Gastroesophageal sphincter (tissue), 4 donors: ENCODE data around the gene NHLRC2. TPM values are rescaled to one million over a fixed set of nuclear protein-coding genes. Genes with fewer than 3 reads are reported as not detected.

Source experiments
- ATAC-seq: fragments of 150-250 bp; one replicate; pipeline ENCODE4 v1.9.1; 2016; ENCODE audit warnings: mild to moderate bottlenecking, moderate library complexity
- H3K27ac ChIP-seq, 4 donors: fragments of 200-600 bp; sonication (generic) in 3 of 4; 1 replicate in 3 of 4; 2 replicates in 1 of 4; pipeline ENCODE4 v1.5.1; 2016 to 2019
- H3K27me3 ChIP-seq: fragments of 200-600 bp; sonication (generic); one replicate; pipeline ENCODE4 v1.5.1; 2019
- H3K36me3 ChIP-seq, 2 donors: fragments of 200-600 bp; sonication (generic); one replicate each; pipeline ENCODE4 v1.5.1; 2019; ENCODE audit warnings: control low read depth in 1 of 2
- H3K4me1 ChIP-seq, 3 donors: fragments of 200-600 bp; sonication (generic); 1 replicate in 2 of 3; 2 replicates in 1 of 3; pipeline ENCODE4 v1.5.1; 2016 to 2019; ENCODE audit warnings: control low read depth in 2 of 3
- H3K4me3 ChIP-seq, 2 donors: fragments of 200-600 bp; sonication (generic); one replicate each; pipeline ENCODE4 v1.5.1; 2019; ENCODE audit warnings: mild to moderate bottlenecking in 1 of 2, moderate library complexity in 1 of 2
- H3K9me3 ChIP-seq, 3 donors: fragments of 200-600 bp; sonication (generic); one replicate each; pipeline ENCODE4 v1.5.1; 2017 to 2019; ENCODE audit warnings: control low read depth in 2 of 3
- EP300 ChIP-seq: sonication (generic); formaldehyde crosslinking; IDR thresholded peaks from one replicate; pipeline ENCODE4 v1.6.1; 2017; ENCODE audit warnings: antibody characterized with exemption, mild to moderate bottlenecking
- POLR2A ChIP-seq, 2 donors: fragments of 450-650 bp; IDR thresholded peaks; one replicate each; pipeline ENCODE4 v1.6.1; 2017; ENCODE audit warnings: antibody characterized with exemption in 2 of 2, mild to moderate bottlenecking in 2 of 2, moderate library complexity in 1 of 2
- POLR2AphosphoS5 ChIP-seq: sonication (generic); formaldehyde crosslinking; IDR thresholded peaks from one replicate; pipeline ENCODE4 v1.6.1; 2017; ENCODE audit warnings: antibody characterized with exemption
- WGBS, 2 donors: methylation state at CpG; one replicate each; pipeline ENCODE4 v1.1.5; 2018; ENCODE audit warnings: low coverage in 1 of 2; 5-methylcytosine and 5-hydroxymethylcytosine counted together
- total RNA-seq, 4 donors: library from RNA; depleted of rRNA; stranded (reverse); fragments of >200 nt; gene quantifications; one replicate each; pipeline ENCODE4 v1.1.0, GENCODE V29; 2016
- TF ChIP-seq, protein P1 (sequence below), 4 experiments: fragments of 200-600 bp in 2 of 4; fragments of 450-650 bp in 2 of 4; sonication (generic) in 1 of 4; IDR thresholded peaks; one replicate each; pipeline ENCODE4 v1.5.1; 2017 to 2019; ENCODE audit warnings: antibody characterized with exemption in 4 of 4, mild to moderate bottlenecking in 2 of 4, moderate library complexity in 2 of 4

NHLRC2 gene
- total RNA-seq, 4 donors from 2014 or later, result 41.2 to 80.9 (median 62.1) TPM

DNA sequence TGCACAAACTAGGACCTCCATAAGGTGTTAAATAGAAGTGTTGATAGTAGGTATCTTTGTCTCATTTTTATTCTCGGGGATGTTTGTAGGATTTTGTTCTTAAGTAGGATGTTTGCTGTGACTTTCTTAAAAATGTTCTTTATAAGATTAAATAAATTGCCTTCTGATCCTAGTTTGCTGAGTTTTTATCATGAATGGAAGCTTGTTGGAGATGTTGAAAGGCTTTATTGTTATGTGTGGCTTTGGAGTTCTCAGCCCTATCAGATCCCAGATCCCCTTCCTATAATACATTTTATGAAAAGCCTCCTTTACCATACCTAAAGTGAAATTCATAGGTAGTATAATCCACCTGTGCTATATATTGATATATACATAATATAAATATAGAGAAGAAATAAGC is 40.1 kb downstream of the NHLRC2 start:
- no peak for ATAC-seq
- no peaks in the 10 kb centered on the region for H3K9me3 ChIP-seq

DNA sequence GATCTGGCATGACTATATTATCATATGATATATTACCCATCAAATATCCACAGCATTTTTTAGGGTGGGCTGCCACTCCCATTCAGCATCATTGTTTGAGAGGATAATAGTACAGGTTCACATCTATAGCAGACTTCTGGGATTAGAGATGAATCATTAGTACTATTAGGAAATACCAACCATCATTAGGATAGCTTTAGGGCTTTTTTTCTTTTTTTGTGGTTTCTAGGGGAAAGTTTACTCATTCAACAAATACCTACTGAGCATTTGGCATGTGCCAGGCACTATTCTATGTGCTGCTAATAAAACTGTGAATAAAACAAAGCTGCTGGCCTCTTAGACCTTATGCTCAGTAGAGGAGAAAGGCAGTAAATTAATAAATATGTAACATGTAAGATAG is 40.6 kb downstream of the NHLRC2 start:
- H3K27ac ChIP-seq, result no peak overlapping the region
- TF ChIP-seq POLR2A (IDR thresholded peaks at IDR 0.05) (no peak), POLR2AphosphoS5 (no peak), EP300 (no peak)
- TF ChIP-seq, protein P1, sequence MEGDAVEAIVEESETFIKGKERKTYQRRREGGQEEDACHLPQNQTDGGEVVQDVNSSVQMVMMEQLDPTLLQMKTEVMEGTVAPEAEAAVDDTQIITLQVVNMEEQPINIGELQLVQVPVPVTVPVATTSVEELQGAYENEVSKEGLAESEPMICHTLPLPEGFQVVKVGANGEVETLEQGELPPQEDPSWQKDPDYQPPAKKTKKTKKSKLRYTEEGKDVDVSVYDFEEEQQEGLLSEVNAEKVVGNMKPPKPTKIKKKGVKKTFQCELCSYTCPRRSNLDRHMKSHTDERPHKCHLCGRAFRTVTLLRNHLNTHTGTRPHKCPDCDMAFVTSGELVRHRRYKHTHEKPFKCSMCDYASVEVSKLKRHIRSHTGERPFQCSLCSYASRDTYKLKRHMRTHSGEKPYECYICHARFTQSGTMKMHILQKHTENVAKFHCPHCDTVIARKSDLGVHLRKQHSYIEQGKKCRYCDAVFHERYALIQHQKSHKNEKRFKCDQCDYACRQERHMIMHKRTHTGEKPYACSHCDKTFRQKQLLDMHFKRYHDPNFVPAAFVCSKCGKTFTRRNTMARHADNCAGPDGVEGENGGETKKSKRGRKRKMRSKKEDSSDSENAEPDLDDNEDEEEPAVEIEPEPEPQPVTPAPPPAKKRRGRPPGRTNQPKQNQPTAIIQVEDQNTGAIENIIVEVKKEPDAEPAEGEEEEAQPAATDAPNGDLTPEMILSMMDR (IDR thresholded peaks at IDR 0.05), result no peak
- peaks cover 3 to 36% (median 8%) of the 10 kb centered on the region in 3 donors for H3K4me1 ChIP-seq
- no peak overlapping the region for H3K4me3 ChIP-seq
- ATAC-seq, result no peak
- H3K27me3 ChIP-seq, result no peaks in the 10 kb centered on the region
- peaks cover 0 to 19% of the 10 kb centered on the region in 2 donors for H3K36me3 ChIP-seq
- H3K9me3 ChIP-seq, result no peaks in the 10 kb centered on the region

More for the DNA sequence above, 40.1 kb downstream of the NHLRC2 start:
- no peak for TF ChIP-seq POLR2A (IDR thresholded peaks at IDR 0.05)
- TF ChIP-seq POLR2AphosphoS5, result no peak
- TF ChIP-seq, protein P1 (IDR thresholded peaks at IDR 0.05), result no peak
- no peak for TF ChIP-seq EP300
- Histone ChIP-seq H3K27ac (no peak overlapping the region), H3K4me1 (peaks cover 3 to 33% (median 8%) of the 10 kb centered on the region in 3 donors), H3K4me3 (no peak overlapping the region), H3K27me3 (no peaks in the 10 kb centered on the region), H3K36me3 (peaks cover 0 to 19% of the 10 kb centered on the region in 2 donors)
- 92% methylated on average over 1 of the region's 1 CpG; no CpG with 5 or more reads in 1 of the 2 donors for WGBS, 2 donors

DNA sequence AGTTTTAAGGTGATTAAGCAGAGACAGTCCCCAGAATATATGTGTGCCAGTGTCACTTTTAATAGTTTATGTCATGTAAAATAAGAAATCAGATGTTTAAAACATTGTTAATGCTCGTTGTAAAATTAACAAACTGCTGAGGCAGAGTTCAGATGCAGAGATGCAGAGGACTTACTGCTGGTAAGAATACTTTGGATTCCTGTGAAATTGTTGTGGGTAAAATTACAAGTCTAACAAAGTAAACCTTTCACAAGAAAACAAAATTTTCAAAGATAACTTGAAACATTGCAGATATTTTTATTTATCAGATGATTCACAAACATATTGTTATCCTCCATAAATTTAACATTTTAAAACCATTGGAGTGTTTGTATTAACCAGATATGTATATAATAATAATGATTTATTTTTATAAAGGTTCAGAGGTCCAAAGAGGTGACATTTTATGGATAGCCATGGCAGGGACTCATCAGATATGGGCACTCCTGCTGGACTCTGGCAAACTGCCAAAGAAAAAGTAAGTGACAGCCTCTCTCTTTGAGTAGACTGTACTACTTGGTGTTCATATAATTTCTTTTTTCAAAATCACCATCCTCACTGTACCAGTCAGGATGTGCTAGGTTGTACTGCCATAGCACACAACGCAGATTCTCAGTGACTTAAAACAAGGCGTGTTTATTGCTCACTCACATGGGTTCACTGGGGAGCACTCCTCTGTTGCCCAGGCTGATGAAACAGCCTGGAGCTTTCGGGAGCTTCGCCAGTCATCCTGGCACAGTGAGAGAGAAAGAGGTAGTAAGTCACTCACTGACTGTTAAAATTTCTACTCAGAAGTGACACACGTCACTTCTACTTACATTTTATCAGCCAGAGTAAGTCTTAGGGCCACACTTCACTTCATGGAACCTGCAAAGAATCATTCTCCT is 43.5 kb downstream of the NHLRC2 start:
- no peaks in the 10 kb centered on the region for H3K27me3 ChIP-seq
- H3K36me3 ChIP-seq, result peaks cover 0 to 36% of the 10 kb centered on the region in 2 donors
- H3K4me3 ChIP-seq, result no peak overlapping the region
- WGBS, 2 donors, result 65 to 86% methylated on average over 3 to 5 of the region's 6 CpGs
- H3K4me1 ChIP-seq, result peaks cover 3 to 26% (median 8%) of the 10 kb centered on the region in 3 donors
- no peak for TF ChIP-seq POLR2A (IDR thresholded peaks at IDR 0.05)
- no peak for TF ChIP-seq POLR2AphosphoS5
- no peak for TF ChIP-seq EP300
- TF ChIP-seq, protein P1 (IDR thresholded peaks at IDR 0.05), result no peak
- no peak overlapping the region for H3K27ac ChIP-seq
- no peak for ATAC-seq
- no peaks in the 10 kb centered on the region for H3K9me3 ChIP-seq

- no peak for ATAC-seq
- WGBS, 2 donors, result 54 to 90% methylated on average over 2 of the region's 2 CpGs
- H3K36me3 ChIP-seq, result peaks cover 0 to 57% of the 10 kb centered on the region in 2 donors
- no peaks in the 10 kb centered on the region for H3K27me3 ChIP-seq
- H3K27ac ChIP-seq, result peak overlapping the region in 1 of 4 donors; percentile 3
- TF ChIP-seq POLR2A (IDR thresholded peaks at IDR 0.05) (no peak), POLR2AphosphoS5 (no peak), EP300 (no peak)
- TF ChIP-seq, protein P1 (IDR thresholded peaks at IDR 0.05), result no peak
- no peaks in the 10 kb centered on the region for H3K9me3 ChIP-seq
- peaks cover 0 to 10% (median 0%) of the 10 kb centered on the region in 3 donors for H3K4me1 ChIP-seq
- H3K4me3 ChIP-seq, result no peak overlapping the region
Observed at GRCh38 chr10:113899952-113900598, 45.6 kb downstream of the NHLRC2 start.
